HG03139 (cell line): ENCODE measurements around the gene CELF2.

Experiments used
- ATAC-seq: cut with Tn5 transposase; IDR thresholded peaks from one replicate; pipeline ENCODE4 v1.9.1; 2021; ENCODE audit not compliant: unreplicated experiment

Gene CELF2

GRCh38 chr10:11215471-11215870 is 197.8 kb downstream of the CELF2 start:
- ATAC-seq: no peak

DNA sequence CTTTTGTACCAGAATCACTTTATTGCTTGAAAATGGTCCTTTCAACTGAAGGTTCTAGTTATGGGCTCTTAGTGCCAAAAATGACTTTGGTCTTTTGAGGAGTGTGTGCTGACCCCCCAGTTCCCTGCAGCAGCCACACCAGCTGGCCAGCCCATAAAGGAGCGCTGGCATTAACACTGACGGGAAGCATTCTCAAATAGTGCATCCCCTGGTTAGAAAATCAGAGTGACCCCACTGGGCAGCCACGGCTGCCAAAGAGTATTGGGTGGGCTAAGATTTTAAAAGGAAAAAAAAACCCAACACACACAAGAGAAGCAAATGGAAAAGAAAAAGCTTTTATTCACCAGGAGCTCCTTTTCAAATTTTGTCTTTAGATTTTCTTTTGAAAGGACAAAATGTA is 199.8 kb downstream of the CELF2 start:
- ATAC-seq: no peak

- ATAC-seq: no peak
Observed at GRCh38 chr10:11218395-11218794, 200.7 kb downstream of the CELF2 start.

- no peak for ATAC-seq
Observed at GRCh38 chr10:11219431-11219830, 201.8 kb downstream of the CELF2 start.

- ATAC-seq: no peak
Observed at GRCh38 chr10:11223081-11223480, 205.4 kb downstream of the CELF2 start.

- ATAC-seq: no peak
Observed at GRCh38 chr10:11223507-11224140, 206.0 kb downstream of the CELF2 start.

- ATAC-seq: no peak
Observed at GRCh38 chr10:11224321-11224720, 206.6 kb downstream of the CELF2 start.

GRCh38 chr10:11224792-11225416 is 207.2 kb downstream of the CELF2 start:
- ATAC-seq: no peak

DNA sequence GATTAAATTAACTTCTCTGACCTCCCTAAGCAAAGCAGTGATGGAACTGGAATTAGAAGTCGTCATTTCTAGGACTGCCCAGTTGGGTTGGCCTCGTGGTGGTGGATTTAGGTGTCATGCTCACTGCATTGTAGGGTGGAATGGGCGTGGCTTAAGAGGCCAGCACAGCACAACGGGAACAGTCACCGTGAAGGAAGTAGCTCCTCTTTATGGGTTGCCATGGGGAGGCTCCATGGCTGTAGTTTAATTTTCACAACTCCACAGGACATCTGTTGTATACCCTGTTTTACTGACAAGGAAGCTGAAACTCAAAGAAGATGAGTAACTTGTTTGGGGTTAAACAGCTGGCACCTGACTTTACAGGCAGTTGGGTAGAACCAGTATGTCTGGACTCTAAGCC is 208.3 kb downstream of the CELF2 start:
- peak; percentile 51 for ATAC-seq

DNA sequence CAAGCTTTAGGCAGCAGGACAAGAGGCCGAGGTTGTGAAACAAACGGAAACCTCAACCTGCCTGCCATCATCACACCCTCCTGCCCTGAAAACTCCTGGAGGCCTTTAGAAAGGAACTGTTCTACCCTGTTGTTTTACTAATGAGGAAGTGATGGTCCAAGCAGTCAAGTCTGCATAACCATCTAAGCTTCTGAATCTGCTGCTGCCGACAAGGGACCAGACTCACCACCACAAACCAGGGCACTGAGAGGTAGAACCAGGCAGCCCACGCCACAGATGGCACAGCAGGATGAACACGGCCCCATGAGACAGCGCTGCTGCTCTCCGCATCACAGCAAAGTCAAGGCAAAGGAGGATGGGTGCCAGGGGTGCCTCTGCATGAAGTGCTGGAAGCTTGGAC is 209.4 kb downstream of the CELF2 start:
- peak; percentile 49 for ATAC-seq

GRCh38 chr10:11229893-11230292 is 212.2 kb downstream of the CELF2 start:
- no peak for ATAC-seq

DNA sequence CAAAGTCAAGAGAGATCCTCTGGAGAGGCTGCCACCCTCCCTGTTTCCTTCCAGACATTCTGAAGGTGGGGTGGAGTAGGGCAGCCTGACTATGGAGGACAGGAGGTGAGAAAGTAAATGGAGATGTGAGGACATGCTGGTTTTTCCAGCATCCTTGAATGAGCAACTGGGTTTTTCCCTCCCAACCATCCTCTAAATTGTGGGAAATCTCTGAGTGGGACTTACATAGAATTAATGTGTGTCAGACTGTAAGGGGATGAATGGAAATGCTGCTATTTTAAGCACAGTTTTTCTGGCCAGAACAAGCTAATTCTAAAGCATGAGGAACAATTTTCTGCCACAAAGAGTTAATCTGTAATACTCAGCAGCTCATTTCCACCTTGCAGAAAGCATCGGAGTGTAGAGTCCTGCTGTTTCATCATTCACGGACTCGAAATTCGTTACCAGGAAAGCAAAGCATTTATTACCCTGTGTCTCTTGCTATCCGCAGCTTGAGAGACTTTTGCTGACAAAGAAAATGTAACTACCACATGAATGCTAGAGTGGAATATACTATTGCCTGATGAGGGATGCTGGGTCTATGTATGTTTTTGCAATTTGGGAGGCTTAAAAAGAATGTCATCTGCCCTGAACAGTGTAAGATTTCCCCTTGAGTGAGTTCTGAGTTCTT is 213.0 kb downstream of the CELF2 start:
- no peak for ATAC-seq

DNA sequence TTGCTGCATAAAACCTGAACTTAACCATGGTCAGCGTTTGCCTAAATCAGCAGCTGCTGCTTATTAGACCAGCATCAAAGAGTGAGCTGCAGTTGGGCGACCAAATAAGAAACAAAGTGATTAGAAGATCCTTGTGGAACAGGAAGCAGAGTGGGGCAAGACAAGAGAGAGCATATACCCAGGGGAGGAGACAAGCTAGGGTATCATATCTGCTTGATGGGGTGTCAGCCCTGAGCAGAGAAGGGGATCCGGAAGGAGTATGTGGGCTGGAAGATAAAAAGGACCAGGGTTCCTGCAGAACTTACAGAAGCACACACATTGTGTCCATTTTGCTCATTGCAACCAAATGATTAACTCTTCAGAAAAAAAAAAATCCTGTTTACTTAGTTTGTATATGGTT is 213.6 kb downstream of the CELF2 start:
- no peak for ATAC-seq

GRCh38 chr10:11232222-11232961 is 214.7 kb downstream of the CELF2 start:
- ATAC-seq: no peak

DNA sequence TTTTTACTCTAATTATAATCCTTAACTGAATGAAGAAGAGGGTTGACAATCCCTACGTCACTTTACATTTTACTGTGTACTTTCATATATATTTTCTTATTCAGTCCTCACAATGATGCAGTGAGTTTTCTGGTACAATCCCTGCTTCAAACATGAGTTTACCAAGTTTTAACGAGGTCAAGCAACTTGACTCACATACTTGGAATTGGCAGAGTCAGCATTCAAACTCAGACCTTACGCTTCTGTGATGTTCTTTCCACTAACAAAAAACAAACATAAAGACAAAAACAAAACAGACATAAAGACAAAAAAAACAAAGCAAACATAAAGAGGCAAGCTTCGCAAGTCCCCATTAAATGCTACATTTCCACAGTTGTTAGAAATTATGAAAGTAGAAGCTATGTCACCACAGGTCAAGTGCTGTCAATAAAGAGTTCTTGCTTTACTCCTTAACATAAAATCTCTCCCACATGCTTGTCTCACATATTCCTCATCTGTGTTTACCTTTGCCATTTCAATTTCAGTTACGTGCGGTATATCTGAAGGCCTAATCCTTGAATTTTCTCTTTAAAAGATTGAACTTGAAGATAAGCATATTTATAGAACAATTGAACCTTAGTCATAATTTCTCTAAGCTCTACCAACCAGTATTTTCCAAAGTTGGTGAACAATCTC is 217.3 kb downstream of the CELF2 start:
- no peak for ATAC-seq

- peak; percentile 21 for ATAC-seq
Observed at GRCh38 chr10:11235771-11236170, 218.1 kb downstream of the CELF2 start.

GRCh38 chr10:11236234-11236633 is 218.6 kb downstream of the CELF2 start:
- ATAC-seq: peak; percentile 84

GRCh38 chr10:11237571-11237970 is 219.9 kb downstream of the CELF2 start:
- ATAC-seq: no peak

GRCh38 chr10:11238893-11239292 is 221.2 kb downstream of the CELF2 start:
- no peak for ATAC-seq

DNA sequence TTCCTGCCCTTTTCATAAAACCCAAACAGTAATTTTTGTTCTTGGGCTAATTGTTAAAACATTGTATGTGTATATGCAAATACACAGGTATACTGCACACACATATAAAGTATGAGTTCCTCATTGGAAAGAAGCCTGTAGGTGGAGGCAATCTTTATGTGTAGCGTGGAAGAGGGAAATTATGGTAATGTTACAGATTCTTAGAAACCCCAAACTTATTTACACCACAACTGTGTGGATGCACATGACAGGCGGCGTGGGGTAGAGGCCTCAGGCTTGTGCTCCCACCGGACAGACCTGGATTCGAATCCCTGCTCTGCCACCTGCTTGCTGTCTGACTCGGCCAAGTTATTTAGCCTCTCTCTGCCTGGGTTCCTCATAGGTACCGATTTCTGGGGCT is 223.0 kb downstream of the CELF2 start:
- no peak for ATAC-seq
